ENCODE measurements around the gene ATXN7L1.

The ATXN7L1 gene

GRCh38 chr7:105841866-105842265, 34.5 kb downstream of the ATXN7L1 start:
- no peak overlapping the region for H2AK5ac ChIP-seq (ENCODE audit: low read depth, low read length)
- H2AFZ ChIP-seq (ENCODE audit: low read length) = no peak overlapping the region
- H3K9ac ChIP-seq (ENCODE audit: low read depth, low read length, poor library complexity) = no peak overlapping the region
- no peak for DNase-seq (ENCODE audit: low spot score)
- H3K36me3 ChIP-seq (replicated peaks in 1 of 2; ENCODE audit: control insufficient read depth in 2 of 2, insufficient read depth in 2 of 2, low read length in 2 of 2) = no peaks in the 10 kb centered on the region
- no peak overlapping the region for H2BK120ac ChIP-seq (ENCODE audit: low read depth, low read length)
- H2BK15ac ChIP-seq (ENCODE audit: low read length) = no peak overlapping the region
- WGBS, 2 donors (ENCODE audit: extremely low coverage in 2 of 2, insufficient read length in 2 of 2, insufficient replicate concordance in 1 of 2) = no CpG with 5 or more reads among the region's 3 CpGs
- H3K9me3 ChIP-seq (replicated peaks in 1 of 2; ENCODE audit: control insufficient read depth in 2 of 2, insufficient read depth in 1 of 2, low read depth in 1 of 2, low read length in 2 of 2) = peaks cover 0 to 5% of the 10 kb centered on the region in 2 donors
- H2BK12ac ChIP-seq (ENCODE audit: low read length) = no peak overlapping the region
- H2BK5ac ChIP-seq (ENCODE audit: low read length) = no peak overlapping the region
- H3K4me1 ChIP-seq (ENCODE audit: control insufficient read depth in 2 of 2, insufficient read depth in 1 of 2, low read depth in 1 of 2, low read length in 2 of 2) = peaks cover 14 to 19% of the 10 kb centered on the region in 2 donors
- no peak overlapping the region for H4K8ac ChIP-seq (ENCODE audit: low read depth, low read length)
- H3K27ac ChIP-seq (replicated peaks; ENCODE audit: low read length) = no peak overlapping the region
- no peak overlapping the region for H3K4ac ChIP-seq (ENCODE audit: low read length)
- no peak overlapping the region for H3K18ac ChIP-seq (ENCODE audit: low read length)
- H3K79me1 ChIP-seq (ENCODE audit: low read depth, low read length) = no peaks in the 10 kb centered on the region
- H3K14ac ChIP-seq (ENCODE audit: low read length) = no peak overlapping the region
- H3K23ac ChIP-seq (ENCODE audit: low read depth, low read length, poor library complexity) = no peak overlapping the region
- H3K4me3 ChIP-seq (ENCODE audit: low read length in 2 of 2) = no peak overlapping the region
- no peak overlapping the region for H3K4me2 ChIP-seq (ENCODE audit: insufficient read depth, low read length, poor library complexity, severe bottlenecking)
- no peak overlapping the region for H4K91ac ChIP-seq (ENCODE audit: low read depth, low read length, poor library complexity)
- H3K27me3 ChIP-seq (ENCODE audit: control insufficient read depth in 3 of 3, insufficient read depth in 3 of 3, low read depth in 1 of 3, low read length in 3 of 3) = no peaks in the 10 kb centered on the region

DNA sequence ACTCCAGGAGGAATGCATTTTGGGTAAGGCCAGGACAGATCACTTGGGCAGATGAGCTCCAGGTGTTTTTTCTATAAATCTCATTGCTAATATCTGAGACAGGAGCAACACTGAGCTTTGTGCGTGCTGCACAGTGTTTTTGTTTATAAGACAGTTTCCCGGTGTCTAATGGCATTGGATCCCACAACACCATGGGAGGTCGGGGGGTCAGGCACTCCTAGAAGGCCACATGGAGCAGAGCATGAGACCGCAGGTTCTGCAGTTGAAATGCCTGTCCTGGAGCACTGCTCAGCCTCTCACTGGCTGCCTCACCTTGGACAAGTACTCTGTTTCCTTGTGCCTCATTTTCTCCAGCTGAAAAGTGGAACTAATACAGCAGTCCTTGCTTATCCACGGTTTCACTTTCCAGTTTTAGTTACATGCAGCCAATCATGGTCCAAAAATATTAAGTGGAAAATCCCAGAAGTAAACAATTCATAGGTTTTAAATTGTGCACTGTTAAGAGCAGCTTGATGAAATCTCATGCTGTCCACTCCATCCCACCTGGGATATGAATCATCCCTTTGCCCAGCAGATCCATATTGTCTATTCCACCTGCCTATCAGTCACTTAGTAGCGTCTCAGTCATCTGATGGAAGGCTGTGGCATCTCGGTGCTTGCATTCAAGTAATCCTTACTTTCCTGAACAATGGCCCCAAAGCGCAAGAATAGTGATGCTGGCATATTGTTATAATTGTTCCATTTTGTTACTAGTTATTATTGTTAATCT, 35.2 kb downstream of the ATXN7L1 start:
- no peak overlapping the region for H3K9ac ChIP-seq (ENCODE audit: low read depth, low read length, poor library complexity)
- no peak overlapping the region for H2AK5ac ChIP-seq (ENCODE audit: low read depth, low read length)
- H3K4ac ChIP-seq (ENCODE audit: low read length) = no peak overlapping the region
- H2AFZ ChIP-seq (ENCODE audit: low read length) = no peak overlapping the region
- H3K36me3 ChIP-seq (replicated peaks in 1 of 2; ENCODE audit: control insufficient read depth in 2 of 2, insufficient read depth in 2 of 2, low read length in 2 of 2) = no peaks in the 10 kb centered on the region
- no peak overlapping the region for H3K27ac ChIP-seq (replicated peaks; ENCODE audit: low read length)
- H3K9me3 ChIP-seq (replicated peaks in 1 of 2; ENCODE audit: control insufficient read depth in 2 of 2, insufficient read depth in 1 of 2, low read depth in 1 of 2, low read length in 2 of 2) = peaks cover 0 to 5% of the 10 kb centered on the region in 2 donors
- peaks cover 14 to 21% of the 10 kb centered on the region in 2 donors for H3K4me1 ChIP-seq (ENCODE audit: control insufficient read depth in 2 of 2, insufficient read depth in 1 of 2, low read depth in 1 of 2, low read length in 2 of 2)
- H3K4me3 ChIP-seq (ENCODE audit: low read length in 2 of 2) = no peak overlapping the region
- no peak overlapping the region for H2BK5ac ChIP-seq (ENCODE audit: low read length)
- H3K23ac ChIP-seq (ENCODE audit: low read depth, low read length, poor library complexity) = no peak overlapping the region
- H3K14ac ChIP-seq (ENCODE audit: low read length) = no peak overlapping the region
- no peaks in the 10 kb centered on the region for H3K27me3 ChIP-seq (ENCODE audit: control insufficient read depth in 3 of 3, insufficient read depth in 3 of 3, low read depth in 1 of 3, low read length in 3 of 3)
- H2BK12ac ChIP-seq (ENCODE audit: low read length) = no peak overlapping the region
- no peak overlapping the region for H4K8ac ChIP-seq (ENCODE audit: low read depth, low read length)
- H3K4me2 ChIP-seq (ENCODE audit: insufficient read depth, low read length, poor library complexity, severe bottlenecking) = no peak overlapping the region
- H2BK120ac ChIP-seq (ENCODE audit: low read depth, low read length) = no peak overlapping the region
- no CpG with 5 or more reads among the region's 8 CpGs for WGBS, 2 donors (ENCODE audit: extremely low coverage in 2 of 2, insufficient read length in 2 of 2, insufficient replicate concordance in 1 of 2)
- H2BK15ac ChIP-seq (ENCODE audit: low read length) = no peak overlapping the region
- DNase-seq (ENCODE audit: low spot score) = no peak
- no peak overlapping the region for H3K18ac ChIP-seq (ENCODE audit: low read length)
- H3K79me1 ChIP-seq (ENCODE audit: low read depth, low read length) = no peaks in the 10 kb centered on the region
- no peak overlapping the region for H4K91ac ChIP-seq (ENCODE audit: low read depth, low read length, poor library complexity)

GRCh38 chr7:105839266-105839665, 37.1 kb downstream of the ATXN7L1 start:
- Histone ChIP-seq H2BK120ac (ENCODE audit: low read depth, low read length) (no peak overlapping the region), H2BK5ac (ENCODE audit: low read length) (no peak overlapping the region), H3K4me1 (ENCODE audit: control insufficient read depth in 2 of 2, insufficient read depth in 1 of 2, low read depth in 1 of 2, low read length in 2 of 2) (peaks cover 21 to 26% of the 10 kb centered on the region in 2 donors), H3K36me3 (replicated peaks in 1 of 2; ENCODE audit: control insufficient read depth in 2 of 2, insufficient read depth in 2 of 2, low read length in 2 of 2) (no peaks in the 10 kb centered on the region), H3K79me1 (ENCODE audit: low read depth, low read length) (no peaks in the 10 kb centered on the region), H2AFZ (ENCODE audit: low read length) (no peak overlapping the region), H2BK12ac (ENCODE audit: low read length) (no peak overlapping the region), H3K4me3 (ENCODE audit: low read length in 2 of 2) (no peak overlapping the region), H3K14ac (ENCODE audit: low read length) (no peak overlapping the region), H2BK15ac (ENCODE audit: low read length) (no peak overlapping the region), H3K27ac (replicated peaks; ENCODE audit: low read length) (no peak overlapping the region), H4K8ac (ENCODE audit: low read depth, low read length) (no peak overlapping the region), H3K9me3 (replicated peaks in 1 of 2; ENCODE audit: control insufficient read depth in 2 of 2, insufficient read depth in 1 of 2, low read depth in 1 of 2, low read length in 2 of 2) (no peaks in the 10 kb centered on the region), H3K27me3 (ENCODE audit: control insufficient read depth in 3 of 3, insufficient read depth in 3 of 3, low read depth in 1 of 3, low read length in 3 of 3) (no peaks in the 10 kb centered on the region), H3K4ac (ENCODE audit: low read length) (no peak overlapping the region), H3K23ac (ENCODE audit: low read depth, low read length, poor library complexity) (no peak overlapping the region), H4K91ac (ENCODE audit: low read depth, low read length, poor library complexity) (no peak overlapping the region), H2AK5ac (ENCODE audit: low read depth, low read length) (no peak overlapping the region), H3K4me2 (ENCODE audit: insufficient read depth, low read length, poor library complexity, severe bottlenecking) (no peak overlapping the region), H3K18ac (ENCODE audit: low read length) (no peak overlapping the region), H3K9ac (ENCODE audit: low read depth, low read length, poor library complexity) (no peak overlapping the region)
- no CpG with 5 or more reads among the region's 2 CpGs for WGBS, 2 donors (ENCODE audit: extremely low coverage in 2 of 2, insufficient read length in 2 of 2, insufficient replicate concordance in 1 of 2)
- no peak for DNase-seq (ENCODE audit: low spot score)

GRCh38 chr7:105838627-105839231, 37.7 kb downstream of the ATXN7L1 start:
- Histone ChIP-seq H3K79me1 (ENCODE audit: low read depth, low read length) (no peaks in the 10 kb centered on the region), H2AK5ac (ENCODE audit: low read depth, low read length) (no peak overlapping the region), H3K9me3 (replicated peaks in 1 of 2; ENCODE audit: control insufficient read depth in 2 of 2, insufficient read depth in 1 of 2, low read depth in 1 of 2, low read length in 2 of 2) (no peaks in the 10 kb centered on the region), H3K4ac (ENCODE audit: low read length) (no peak overlapping the region), H3K4me3 (ENCODE audit: low read length in 2 of 2) (no peak overlapping the region), H2BK5ac (ENCODE audit: low read length) (no peak overlapping the region), H3K4me1 (ENCODE audit: control insufficient read depth in 2 of 2, insufficient read depth in 1 of 2, low read depth in 1 of 2, low read length in 2 of 2) (peaks cover 21 to 26% of the 10 kb centered on the region in 2 donors), H3K27me3 (ENCODE audit: control insufficient read depth in 3 of 3, insufficient read depth in 3 of 3, low read depth in 1 of 3, low read length in 3 of 3) (no peaks in the 10 kb centered on the region), H3K18ac (ENCODE audit: low read length) (no peak overlapping the region), H3K4me2 (ENCODE audit: insufficient read depth, low read length, poor library complexity, severe bottlenecking) (no peak overlapping the region), H4K8ac (ENCODE audit: low read depth, low read length) (no peak overlapping the region), H2BK120ac (ENCODE audit: low read depth, low read length) (no peak overlapping the region), H4K91ac (ENCODE audit: low read depth, low read length, poor library complexity) (no peak overlapping the region), H2BK15ac (ENCODE audit: low read length) (no peak overlapping the region), H3K27ac (replicated peaks; ENCODE audit: low read length) (no peak overlapping the region), H2BK12ac (ENCODE audit: low read length) (no peak overlapping the region), H3K14ac (ENCODE audit: low read length) (no peak overlapping the region), H3K36me3 (replicated peaks in 1 of 2; ENCODE audit: control insufficient read depth in 2 of 2, insufficient read depth in 2 of 2, low read length in 2 of 2) (no peaks in the 10 kb centered on the region), H2AFZ (ENCODE audit: low read length) (no peak overlapping the region), H3K23ac (ENCODE audit: low read depth, low read length, poor library complexity) (no peak overlapping the region), H3K9ac (ENCODE audit: low read depth, low read length, poor library complexity) (no peak overlapping the region)
- no peak for DNase-seq (ENCODE audit: low spot score)
- WGBS, 2 donors (ENCODE audit: extremely low coverage in 2 of 2, insufficient read length in 2 of 2, insufficient replicate concordance in 1 of 2) = no CpG with 5 or more reads among the region's 10 CpGs

All from neuronal stem cell (in vitro differentiated cells).